Activated T-helper 9 cell treated with anti-CD3 and anti-CD28 coated beads, Interleukin-2, amount 50 U/mL, for 16 hours (primary cell): ENCODE measurements around the gene MLN.

Experiments
- DNase-seq: peaks from one replicate; pipeline ENCODE4 v3.0.0-alpha.2; 2020; ENCODE audit warnings: low read depth

Gene MLN

DNA sequence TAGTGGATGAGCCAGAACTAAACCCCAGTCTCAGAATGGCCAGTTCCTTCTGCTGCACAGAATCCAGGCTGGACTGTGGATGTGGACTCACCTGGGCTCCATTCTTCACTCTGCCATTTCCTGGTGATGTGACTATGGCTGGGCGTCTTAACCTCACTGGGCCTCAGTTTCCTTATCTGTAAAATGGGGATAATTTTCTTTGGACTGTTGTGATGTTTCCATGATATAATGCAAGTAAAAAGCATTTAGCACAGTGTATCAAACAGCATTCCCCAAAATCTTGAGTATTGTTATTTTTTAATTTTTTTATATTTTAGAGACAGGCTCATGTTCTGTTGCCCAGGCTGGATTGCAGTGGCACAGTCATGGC is 51.2 kb downstream of the MLN start:
- no peak for DNase-seq

DNA sequence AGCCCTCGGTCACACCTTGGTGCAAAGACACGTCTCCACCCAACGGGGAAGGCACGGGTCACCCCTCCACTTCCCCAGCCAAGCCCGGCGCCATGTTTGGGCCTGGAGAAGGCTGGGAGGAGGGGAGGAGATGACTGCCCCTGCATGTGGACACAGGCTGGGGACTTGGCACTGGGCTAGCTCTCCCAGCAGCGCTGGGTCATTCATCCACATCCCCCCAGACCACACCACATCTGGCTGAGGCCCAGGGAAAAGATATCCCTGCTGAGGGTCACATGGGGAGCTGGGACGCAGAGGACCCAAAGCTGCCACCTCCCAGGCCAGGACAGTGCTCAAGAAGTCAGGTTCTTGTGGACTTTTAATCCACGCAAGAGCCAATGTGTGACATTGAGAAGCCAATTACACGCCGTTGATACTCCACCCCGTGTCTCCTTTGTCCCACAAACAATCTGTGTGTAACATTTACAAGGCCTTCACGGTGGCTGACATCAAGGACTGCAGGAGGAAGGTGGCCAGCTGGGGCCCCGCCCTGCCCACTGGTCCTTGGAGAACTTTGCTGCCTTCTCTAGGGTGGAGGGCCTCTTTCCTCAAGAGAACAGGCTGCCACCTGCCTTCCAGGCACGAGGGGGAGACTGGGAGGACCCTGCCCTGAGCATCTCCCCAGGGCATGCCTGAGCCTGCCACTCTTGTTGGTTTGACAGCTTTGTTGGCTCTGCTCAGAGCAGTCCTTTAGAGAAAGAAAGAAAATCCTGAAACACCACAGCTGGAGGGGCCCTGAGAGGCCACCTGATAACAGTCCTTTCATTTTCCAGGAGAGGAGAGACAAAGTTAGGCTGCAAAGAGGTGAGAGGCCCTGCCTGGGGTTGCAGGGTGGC is 51.8 kb downstream of the MLN start:
- no peak for DNase-seq

DNA sequence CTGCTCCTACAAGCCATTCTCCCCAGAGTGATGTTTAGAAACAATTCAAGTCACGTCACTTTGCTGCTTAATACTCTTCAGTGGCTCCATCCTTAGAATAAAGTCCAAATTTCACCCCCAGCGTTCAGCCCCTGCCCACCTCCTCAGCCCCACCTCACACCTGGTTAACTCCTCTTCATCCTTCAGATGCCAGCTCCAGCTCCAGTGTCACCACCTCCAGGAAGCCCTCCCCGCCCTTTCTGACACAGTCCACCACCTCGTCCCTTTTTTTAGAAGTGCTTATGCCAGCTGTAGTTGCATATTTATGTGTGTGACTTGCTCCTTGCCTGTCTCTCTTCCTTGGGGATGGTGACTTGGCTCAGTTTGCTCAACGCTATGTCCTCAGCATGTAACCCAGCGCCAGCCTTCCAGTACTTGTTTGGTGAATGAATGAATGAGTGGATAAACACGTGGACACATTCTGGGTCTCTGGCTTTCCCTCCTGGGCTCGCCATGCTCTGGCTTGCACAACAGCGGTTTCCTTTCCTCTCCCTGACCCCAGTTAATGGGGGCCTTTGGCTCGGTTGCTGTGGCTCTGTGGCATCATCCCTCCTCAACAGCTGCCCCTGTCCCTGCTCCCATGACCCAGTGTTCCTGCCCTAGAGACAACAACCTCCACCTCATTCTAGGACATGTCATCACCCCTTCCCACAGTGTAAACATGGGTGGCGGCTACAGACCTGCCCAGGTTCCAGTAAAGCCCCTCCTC is 53.4 kb downstream of the MLN start:
- no peak for DNase-seq

DNA sequence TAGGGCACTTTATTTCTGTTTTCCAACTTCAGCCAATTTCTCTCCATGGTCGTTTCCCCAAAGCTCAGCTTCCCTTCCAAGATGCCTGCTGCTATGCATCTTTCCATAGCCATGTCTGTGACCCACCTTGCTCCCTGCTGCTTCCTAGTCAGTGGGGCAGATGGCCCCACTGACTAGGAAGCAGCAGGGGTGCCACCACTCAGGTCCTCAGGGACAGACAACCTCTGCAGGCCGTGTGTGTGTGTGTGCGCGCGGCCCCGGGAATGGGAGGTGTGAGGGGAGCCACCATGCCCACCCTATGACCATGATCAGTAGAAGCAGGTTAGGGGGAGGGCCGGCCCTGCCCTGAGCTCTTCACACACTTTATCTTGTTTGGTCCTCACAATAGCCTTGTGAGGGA is 54.4 kb downstream of the MLN start:
- DNase-seq: no peak

DNA sequence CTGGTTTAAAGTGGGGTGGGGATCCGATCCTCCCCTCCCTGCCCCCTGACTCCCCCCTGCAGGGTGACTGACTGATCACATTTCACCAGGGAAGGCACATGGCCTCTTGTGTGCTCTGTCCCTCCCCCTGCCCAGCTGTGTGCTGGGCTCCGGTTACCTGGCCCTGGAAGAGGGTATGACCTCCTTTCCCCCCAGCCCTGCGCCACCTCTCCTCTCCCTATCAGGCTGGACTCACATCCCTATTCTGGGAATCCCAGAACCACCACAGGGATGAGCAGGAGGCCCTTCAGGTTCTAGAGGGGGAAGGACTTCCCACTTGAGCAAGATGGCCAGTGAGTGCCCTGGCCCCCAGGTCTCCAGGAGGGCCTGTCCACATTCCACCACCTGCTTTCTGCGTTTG is 55.0 kb downstream of the MLN start:
- no peak for DNase-seq

DNA sequence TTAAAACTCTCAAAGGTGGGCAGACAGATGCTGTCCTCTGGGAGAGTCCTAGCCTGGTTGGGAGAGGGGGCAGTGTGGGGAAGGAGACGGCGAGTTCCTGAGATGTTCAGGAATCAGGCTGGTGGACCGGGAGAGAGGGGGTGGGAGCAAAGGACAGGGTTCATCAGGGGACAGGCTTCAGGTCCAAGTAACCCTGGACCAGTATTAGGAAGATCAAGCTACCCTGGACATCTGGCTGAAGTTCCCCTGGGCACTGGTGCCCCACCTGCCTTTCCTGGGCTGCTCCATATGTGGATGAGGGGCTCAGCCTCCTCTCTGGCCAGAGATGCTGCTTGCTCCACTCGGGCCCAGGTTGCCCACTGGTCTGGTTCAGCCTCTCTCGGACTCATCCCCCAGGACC is 56.0 kb downstream of the MLN start:
- no peak for DNase-seq

DNA sequence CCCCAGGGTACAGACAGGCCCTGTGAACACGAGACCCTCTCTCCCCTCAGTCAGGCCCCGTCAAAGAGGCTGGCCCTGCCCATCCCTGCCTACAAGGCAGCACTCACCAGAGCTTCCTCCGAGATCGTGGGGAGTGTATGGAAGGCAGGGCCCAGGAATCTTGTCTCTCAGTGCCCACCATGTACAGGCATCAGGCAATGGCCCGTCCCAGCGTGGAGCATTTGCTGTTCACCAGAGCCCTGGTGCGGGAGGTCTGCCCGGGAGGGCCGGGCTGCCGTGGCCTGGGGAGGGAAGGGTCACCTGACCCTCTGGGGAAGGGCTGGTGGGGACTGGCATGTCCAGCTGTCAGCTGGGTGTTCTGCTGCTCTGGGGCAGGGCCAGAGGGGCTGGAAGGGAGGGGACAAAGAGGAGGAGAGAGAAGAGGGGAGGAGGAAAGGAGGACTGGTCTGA is 57.1 kb downstream of the MLN start, which contains the start of gene IP6K3:
IP6K3 (minus strand) TSS at position 255 of the 450 bp plus-strand sequence. CDS start 11,429 bp downstream, outside the sequence.
- DNase-seq: no peak

DNA sequence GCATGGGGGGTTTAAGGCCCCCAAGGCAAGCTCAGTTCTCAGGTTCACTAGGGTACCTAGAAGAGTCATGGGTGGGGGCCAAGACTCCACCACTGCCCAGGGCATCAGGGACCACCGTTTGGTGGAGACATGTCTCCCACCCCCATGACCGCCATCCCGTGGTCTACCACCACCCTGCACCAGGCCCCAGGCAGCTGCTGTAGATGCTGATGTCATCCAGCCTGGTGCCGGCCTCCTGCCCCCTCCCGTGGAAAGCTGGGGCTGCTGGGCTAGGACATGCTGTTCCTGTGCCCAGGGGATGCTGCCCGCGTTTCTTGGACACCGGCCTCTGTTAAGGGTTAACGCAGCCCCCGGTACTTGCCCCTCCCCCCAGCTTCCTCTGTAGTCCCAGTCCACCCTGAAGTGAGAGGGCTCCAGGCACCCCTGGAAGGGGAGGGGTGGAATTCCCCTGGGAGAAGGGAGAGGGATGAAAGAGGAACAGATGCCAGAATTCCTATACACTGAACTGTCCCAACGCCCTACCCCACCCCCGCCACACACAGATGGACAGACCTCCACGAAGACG is 57.7 kb downstream of the MLN start:
- no peak for DNase-seq

DNA sequence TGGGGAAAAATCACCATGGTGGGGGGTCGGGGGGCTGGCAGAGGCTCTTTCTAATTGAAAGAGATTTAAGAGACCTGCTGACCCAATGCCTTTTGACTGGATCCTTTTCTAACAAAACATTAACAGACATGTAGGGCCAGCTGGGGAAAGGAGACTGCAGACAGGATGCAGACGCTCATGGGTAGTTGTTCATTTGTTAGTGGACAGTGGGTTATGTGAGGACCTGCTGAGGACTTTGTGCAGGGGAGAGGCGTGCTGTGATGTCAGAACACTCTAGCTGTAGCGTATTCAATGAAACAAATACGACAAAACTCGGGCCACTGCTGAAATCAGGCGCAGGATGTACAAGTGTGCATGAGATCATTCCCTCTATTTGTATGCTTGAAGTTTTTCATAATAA is 58.3 kb downstream of the MLN start:
- DNase-seq: no peak

DNA sequence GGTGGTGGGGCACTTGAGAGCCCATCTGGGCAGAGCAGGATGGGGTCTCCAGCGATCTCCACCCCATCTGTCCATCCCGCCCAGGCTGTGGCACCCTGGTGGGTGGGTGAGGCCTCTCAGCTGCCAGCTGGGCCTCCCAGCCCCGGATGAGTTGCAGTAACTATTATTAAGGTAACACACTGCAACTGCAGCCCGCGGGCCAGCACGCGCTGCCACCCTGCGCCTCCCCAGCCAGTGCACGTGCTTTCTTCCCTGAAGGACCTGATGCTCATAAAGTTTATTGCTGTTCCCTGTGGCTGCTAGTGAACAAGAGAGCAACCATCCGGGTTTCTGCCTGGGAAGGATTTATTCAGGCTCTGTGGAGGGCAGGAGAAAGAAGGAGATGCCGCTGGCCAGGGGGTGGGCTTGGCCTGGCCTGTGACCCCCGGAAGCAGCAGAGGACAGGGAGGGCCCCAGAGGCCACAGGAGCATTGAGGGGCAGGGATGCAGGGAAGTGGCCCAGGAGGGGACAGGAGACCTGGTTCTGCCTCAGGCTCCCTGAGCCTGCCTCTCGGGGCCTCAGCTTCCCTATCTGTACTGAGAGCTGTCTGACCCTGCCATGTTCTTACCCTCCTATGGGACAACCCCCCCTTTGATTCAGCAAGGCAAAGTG is 58.8 kb downstream of the MLN start:
- DNase-seq: no peak
